Neural cell (in vitro differentiated cells): ENCODE data around the gene EHD1. TPM values are rescaled to one million over a fixed set of nuclear protein-coding genes. Genes with fewer than 3 reads are reported as not detected.

Experiments
- H2AFZ ChIP-seq: fragments of 200-600, 300-800 bp; sonication (generic), shearing (Covaris generic); 2 replicates; pipeline ENCODE4 v1.6.0; 2014; ENCODE audit warnings: low read depth, mild to moderate bottlenecking, antibody characterized with exemption, low read length, moderate library complexity
- H3F3A ChIP-seq: fragments of 200-600 bp; shearing (Covaris generic); 2 replicates; pipeline ENCODE4 v1.6.1; 2016; ENCODE audit warnings: mild to moderate bottlenecking, moderate library complexity, mixed read lengths, antibody characterized with exemption, low read length; ENCODE audit not compliant: insufficient read depth, poor library complexity, severe bottlenecking
- H3K27ac ChIP-seq: fragments of 200-600, 300-800 bp; sonication (generic), shearing (Covaris generic); 2 replicates; pipeline ENCODE4 v1.5.1; 2014; ENCODE audit warnings: mild to moderate bottlenecking, low read length, moderate library complexity
- H3K27me3 ChIP-seq: fragments of 300-800, 200-600 bp; sonication (generic), shearing (Covaris generic); 2 replicates; pipeline ENCODE4 v1.6.0; 2014; ENCODE audit warnings: mild to moderate bottlenecking, low read depth, low read length, moderate library complexity; ENCODE audit not compliant: insufficient read depth
- H3K36me3 ChIP-seq: fragments of 300-800, 200-600 bp; sonication (generic), shearing (Covaris generic); 2 replicates; pipeline ENCODE4 v1.5.1; 2014; ENCODE audit warnings: mild to moderate bottlenecking, antibody characterized with exemption, low read length, moderate library complexity; ENCODE audit not compliant: insufficient read depth
- H3K4me2 ChIP-seq: fragments of 300-800, 200-600 bp; sonication (generic), shearing (Covaris generic); 2 replicates; pipeline ENCODE4 v1.6.0; 2014; ENCODE audit warnings: mild to moderate bottlenecking, low read length
- H3K4me3 ChIP-seq: fragments of 300-800, 200-600 bp; sonication (generic), shearing (Covaris generic); 2 replicates; pipeline ENCODE4 v1.5.1; 2014; ENCODE audit warnings: mild to moderate bottlenecking, low read length, moderate library complexity
- H3K79me2 ChIP-seq: fragments of 200-600 bp; shearing (Covaris generic); replicated peaks from 2 replicates; pipeline ENCODE4 v1.6.0; 2014; ENCODE audit warnings: mild to moderate bottlenecking, low read length, moderate library complexity; ENCODE audit not compliant: insufficient read depth
- H3K9ac ChIP-seq: fragments of 300-800, 200-600 bp; sonication (generic), shearing (Covaris generic); 2 replicates; pipeline ENCODE4 v1.6.1; 2016; ENCODE audit warnings: mild to moderate bottlenecking, low read length, mixed read lengths
- H3K9me2 ChIP-seq: fragments of 200-600 bp; shearing (Covaris generic); 2 replicates; pipeline ENCODE4 v1.6.1; 2016; ENCODE audit warnings: mild to moderate bottlenecking, low read length, mixed read lengths; ENCODE audit not compliant: insufficient read depth
- H3K9me3 ChIP-seq: fragments of 200-600, 300-800 bp; sonication (generic), shearing (Covaris generic); 2 replicates; pipeline ENCODE4 v1.6.1; 2016; ENCODE audit warnings: mild to moderate bottlenecking, mixed run types, low read length, moderate library complexity, mixed read lengths
- H4K20me1 ChIP-seq: fragments of 200-600 bp; shearing (Covaris generic); 2 replicates; pipeline ENCODE4 v1.6.1; 2016; ENCODE audit warnings: mild to moderate bottlenecking, mixed run types; ENCODE audit not compliant: insufficient read depth
- CTCF ChIP-seq: fragments of 450-650 bp; IDR thresholded peaks from 2 replicates; pipeline ENCODE4 v1.5.1; 2014; ENCODE audit warnings: antibody characterized with exemption, mild to moderate bottlenecking, moderate library complexity; ENCODE audit not compliant: poor library complexity, severe bottlenecking
- EP300 ChIP-seq: fragments of 450-650 bp; conservative IDR thresholded peaks from 2 replicates; pipeline ENCODE4 v1.6.1; 2014; ENCODE audit warnings: antibody characterized with exemption, mild to moderate bottlenecking, moderate library complexity; ENCODE audit not compliant: poor library complexity, severe bottlenecking
- EZH2 ChIP-seq: fragments of 200-600, 300-800 bp; shearing (Covaris generic), sonication (generic); IDR thresholded peaks from 2 replicates; pipeline ENCODE4 v1.6.1; 2014; ENCODE audit warnings: antibody characterized with exemption, low read length, borderline replicate concordance, mild to moderate bottlenecking; ENCODE audit not compliant: insufficient read depth, poor library complexity, severe bottlenecking
- MXI1 ChIP-seq: fragments of 450-650 bp; conservative IDR thresholded peaks from 2 replicates; pipeline ENCODE4 v1.6.1; 2014; ENCODE audit warnings: antibody characterized with exemption, mild to moderate bottlenecking; ENCODE audit not compliant: poor library complexity, severe bottlenecking
- POLR2AphosphoS5 ChIP-seq: IDR thresholded peaks from 2 replicates; pipeline ENCODE4 v1.6.1; 2012
- RAD21 ChIP-seq: fragments of 450-650 bp; conservative IDR thresholded peaks from 2 replicates; pipeline ENCODE4 v1.6.1; 2014; ENCODE audit warnings: antibody characterized with exemption, mild to moderate bottlenecking, moderate library complexity
- REST ChIP-seq: IDR thresholded peaks from 2 replicates; pipeline ENCODE4 v1.6.1; 2012; ENCODE audit warnings: borderline replicate concordance
- SMC3 ChIP-seq: fragments of 450-650 bp; conservative IDR thresholded peaks from 2 replicates; pipeline ENCODE4 v1.6.1; 2014; ENCODE audit warnings: antibody characterized with exemption, mild to moderate bottlenecking, moderate library complexity; ENCODE audit not compliant: poor library complexity
- TAF1 ChIP-seq: IDR thresholded peaks from 2 replicates; pipeline ENCODE4 v1.6.1; 2012; ENCODE audit warnings: low read depth
- polyA plus RNA-seq: library from polyadenylated mRNA; depleted of rRNA; stranded (reverse); fragments of >200 nt; gene quantifications from 2 replicates; pipeline ENCODE4 v1.2.3, GENCODE V29; 2014

EHD1 gene
- polyA plus RNA-seq, 1 donor from 2014 or later: 26.4 TPM

GRCh38 chr11:64834031-64834722 is 44.2 kb downstream of the EHD1 start:
- H3K4me2 ChIP-seq: no peak overlapping the region
- H3K79me2 ChIP-seq: no peaks in the 10 kb centered on the region
- H3K27ac ChIP-seq: no peak overlapping the region
- TF ChIP-seq EZH2 (no peak), SMC3 (no peak), EP300 (no peak), CTCF (no peak), MXI1 (no peak), POLR2AphosphoS5 (no peak)
- no peaks in the 10 kb centered on the region for H4K20me1 ChIP-seq
- H3K4me3 ChIP-seq: no peak overlapping the region
- no peak overlapping the region for H2AFZ ChIP-seq
- no peaks in the 10 kb centered on the region for H3K27me3 ChIP-seq
- no peaks in the 10 kb centered on the region for H3K36me3 ChIP-seq
- no peak overlapping the region for H3K9ac ChIP-seq
- no peaks in the 10 kb centered on the region for H3F3A ChIP-seq
- no peaks in the 10 kb centered on the region for H3K9me3 ChIP-seq
- H3K9me2 ChIP-seq: no peaks in the 10 kb centered on the region

- Histone ChIP-seq H3K4me2 (no peak overlapping the region), H3K79me2 (no peaks in the 10 kb centered on the region), H4K20me1 (no peaks in the 10 kb centered on the region), H3K27me3 (no peaks in the 10 kb centered on the region), H3K27ac (no peak overlapping the region), H3F3A (no peaks in the 10 kb centered on the region), H3K9me3 (no peaks in the 10 kb centered on the region), H3K9me2 (no peaks in the 10 kb centered on the region), H3K36me3 (no peaks in the 10 kb centered on the region), H3K9ac (no peak overlapping the region), H3K4me3 (no peak overlapping the region), H2AFZ (no peak overlapping the region)
- TF ChIP-seq SMC3 (no peak), CTCF (no peak), TAF1 (no peak), POLR2AphosphoS5 (no peak), MXI1 (no peak), EP300 (no peak), EZH2 (no peak), RAD21 (no peak), REST (no peak)
These were observed 44.9 kb downstream of the EHD1 start for GRCh38 chr11:64833509-64833908.
